ENCODE measurements around the gene MICU1. TPM values are rescaled to one million over a fixed set of nuclear protein-coding genes. Genes with fewer than 3 reads are reported as not detected.

Gene MICU1
- polyA plus RNA-seq, 1 experiment, result 61.7 TPM

DNA sequence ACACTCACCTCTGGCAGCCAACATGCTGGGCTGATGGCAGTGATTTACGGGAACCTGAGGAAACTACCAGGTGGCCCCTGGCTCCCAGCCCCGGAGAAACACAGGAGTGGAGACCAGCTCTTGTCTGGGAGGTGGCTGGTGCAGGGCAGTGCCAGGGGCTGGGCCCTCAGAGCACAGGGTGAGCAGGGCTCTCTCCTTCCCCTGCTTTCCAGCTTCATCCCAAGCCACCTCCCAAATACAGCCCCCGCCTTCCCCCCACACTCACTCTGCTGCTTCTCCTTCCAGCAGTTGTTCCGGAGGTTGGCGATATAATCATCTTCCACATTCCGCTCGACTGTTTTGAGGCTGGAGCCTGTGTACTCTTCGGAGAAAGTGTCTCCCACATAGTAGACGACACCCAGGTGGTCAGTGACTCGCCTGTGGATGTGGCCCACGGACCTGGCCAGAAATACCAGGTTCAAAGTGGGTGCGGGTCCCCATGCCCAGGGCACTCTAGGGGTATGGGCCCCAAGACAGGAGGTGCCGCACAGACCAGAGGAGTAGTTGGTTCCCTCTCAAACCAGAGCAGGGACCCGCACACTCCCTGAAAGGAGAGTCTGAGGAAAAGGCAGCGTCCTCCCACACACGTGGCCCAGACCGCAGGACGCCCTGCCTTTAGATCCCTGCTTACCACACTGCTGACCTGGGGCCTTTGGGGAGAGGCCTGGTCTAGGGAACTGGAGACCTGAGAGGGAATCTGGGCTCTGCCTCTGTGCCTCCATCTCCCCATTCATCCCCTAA lies 289.4 kb downstream of the MICU1 start:
- no peaks in the 10 kb centered on the region for H3K27me3 ChIP-seq (ENCODE audit: control insufficient read depth, insufficient read depth, low read length)
- ChIA-PET POLR2A (interaction anchor here (0.7 to 2.0 kb wide), 2 partner anchors 62 to 63 kb away, joined by 3 to 12 read pairs; partner anchors contain the start of gene DDIT4), CTCF (interaction anchor here (0.6 to 2.2 kb wide), 20 partner anchors 9 to 440 kb away, joined by 3 to 31 read pairs (median 4); partner anchors contain the start of genes ANAPC16, ASCC1 and DNAJB12)
- no peak overlapping the region for H3K4me3 ChIP-seq (ENCODE audit: low read depth, low read length)
- no peak for DNase-seq (ENCODE audit: low read depth, low spot score)
- TF ChIP-seq, protein P1, sequence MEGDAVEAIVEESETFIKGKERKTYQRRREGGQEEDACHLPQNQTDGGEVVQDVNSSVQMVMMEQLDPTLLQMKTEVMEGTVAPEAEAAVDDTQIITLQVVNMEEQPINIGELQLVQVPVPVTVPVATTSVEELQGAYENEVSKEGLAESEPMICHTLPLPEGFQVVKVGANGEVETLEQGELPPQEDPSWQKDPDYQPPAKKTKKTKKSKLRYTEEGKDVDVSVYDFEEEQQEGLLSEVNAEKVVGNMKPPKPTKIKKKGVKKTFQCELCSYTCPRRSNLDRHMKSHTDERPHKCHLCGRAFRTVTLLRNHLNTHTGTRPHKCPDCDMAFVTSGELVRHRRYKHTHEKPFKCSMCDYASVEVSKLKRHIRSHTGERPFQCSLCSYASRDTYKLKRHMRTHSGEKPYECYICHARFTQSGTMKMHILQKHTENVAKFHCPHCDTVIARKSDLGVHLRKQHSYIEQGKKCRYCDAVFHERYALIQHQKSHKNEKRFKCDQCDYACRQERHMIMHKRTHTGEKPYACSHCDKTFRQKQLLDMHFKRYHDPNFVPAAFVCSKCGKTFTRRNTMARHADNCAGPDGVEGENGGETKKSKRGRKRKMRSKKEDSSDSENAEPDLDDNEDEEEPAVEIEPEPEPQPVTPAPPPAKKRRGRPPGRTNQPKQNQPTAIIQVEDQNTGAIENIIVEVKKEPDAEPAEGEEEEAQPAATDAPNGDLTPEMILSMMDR (IDR thresholded peaks at IDR 0.05; ENCODE audit: low read depth, low read length), result no peak
- H3K9me3 ChIP-seq (ENCODE audit: control insufficient read depth, insufficient read depth, low read length), result no peaks in the 10 kb centered on the region; the same call in 1 of the 2 replicates
- no peak overlapping the region for H3K27ac ChIP-seq (ENCODE audit: low read depth, low read length)

DNA sequence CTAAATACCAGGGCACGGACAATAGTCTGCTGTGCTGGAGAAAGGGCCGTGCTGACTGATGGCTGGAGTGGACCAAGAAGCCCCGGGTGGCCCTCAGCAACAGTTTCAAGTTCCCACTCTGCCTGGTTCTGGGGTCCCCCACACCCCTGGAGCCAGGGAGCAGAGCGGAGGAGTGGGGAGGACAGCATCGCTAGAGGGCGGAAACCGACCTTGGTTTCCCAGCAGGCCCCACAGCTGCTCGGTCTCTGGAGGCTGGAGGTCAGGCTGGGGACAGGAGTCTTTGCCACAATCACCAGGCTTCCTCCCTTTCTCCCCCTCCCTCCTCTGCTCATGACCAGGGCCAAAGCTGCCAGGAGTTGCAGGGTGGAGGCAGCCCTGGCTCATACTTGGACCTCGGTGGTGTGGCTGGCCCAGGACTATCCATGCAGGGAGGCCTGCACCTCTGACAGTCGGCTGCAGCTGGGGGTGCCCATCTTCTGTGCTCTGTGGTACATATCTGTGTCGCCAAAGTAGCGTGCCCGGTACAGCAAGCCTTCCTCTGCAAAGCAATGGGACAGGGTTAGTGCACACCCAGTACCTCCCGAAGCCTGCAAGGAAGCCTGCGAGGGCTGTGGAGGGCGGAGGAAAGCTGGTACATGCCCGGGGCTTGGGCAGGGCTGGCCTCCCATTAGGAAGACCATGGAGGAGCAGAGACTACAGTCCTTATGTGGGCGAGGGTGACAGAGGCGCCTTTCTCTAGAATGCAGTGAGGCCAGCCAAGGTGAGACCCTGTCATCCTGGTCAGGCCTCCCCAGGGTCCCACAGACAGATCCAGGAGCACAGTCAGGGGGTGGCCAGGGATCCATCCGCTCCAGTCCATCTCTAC lies 290.3 kb downstream of the MICU1 start:
- ChIA-PET CTCF (interaction anchor here (1.0 to 1.3 kb wide), 3 partner anchors 120 to 287 kb away, joined by 3 to 6 read pairs (median 4); partner anchors contain the start of genes ANAPC16 and ASCC1), POLR2A (interaction anchor here (0.6 to 0.7 kb wide), 2 partner anchors 53 to 62 kb away, joined by 3 to 7 read pairs; no protein-coding TSS in a partner anchor)
- no peak overlapping the region for H3K4me3 ChIP-seq (ENCODE audit: low read depth, low read length)

DNA sequence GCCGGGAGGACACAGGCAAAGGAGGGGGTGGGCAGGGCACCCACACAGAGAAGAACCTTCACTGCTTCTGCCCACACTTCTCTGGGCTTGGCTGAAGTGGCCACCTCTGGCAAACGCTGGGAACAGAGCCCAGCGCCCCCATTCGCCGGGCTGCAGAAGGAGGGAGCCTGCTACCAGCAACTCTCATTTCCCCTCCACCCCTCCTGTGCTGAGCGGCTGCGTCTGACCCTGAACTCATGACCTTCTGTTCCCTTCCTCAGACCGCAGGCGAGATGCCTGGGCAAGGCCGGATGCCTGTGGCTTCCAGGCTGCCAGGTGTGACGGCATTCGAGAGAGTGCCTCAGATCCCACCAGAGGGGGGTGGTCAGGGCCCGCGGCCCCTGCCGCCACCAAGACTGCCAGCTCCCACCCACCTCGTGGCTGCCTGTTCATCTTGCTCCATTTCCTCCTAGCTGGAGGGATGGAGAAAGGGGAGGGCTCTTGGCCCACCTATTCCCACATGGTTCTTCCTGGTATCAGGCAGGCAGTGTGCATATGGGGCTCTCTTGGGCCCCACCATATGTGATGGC lies 291.0 kb downstream of the MICU1 start:
- Histone ChIP-seq H3K4me3 (ENCODE audit: low read depth, low read length) (no peak overlapping the region), H3K27ac (ENCODE audit: low read depth, low read length) (peak overlapping the region; percentile 52), H3K9me3 (ENCODE audit: control insufficient read depth, insufficient read depth, low read length) (no peaks in the 10 kb centered on the region; the same call in 1 of the 2 replicates), H3K27me3 (ENCODE audit: control insufficient read depth, insufficient read depth, low read length) (no peaks in the 10 kb centered on the region)
- TF ChIP-seq, protein P1 (IDR thresholded peaks at IDR 0.05; ENCODE audit: low read depth, low read length), result no peak
- CTCF ChIA-PET, result interaction anchor here (1.2 to 1.3 kb wide), 2 partner anchors 119 to 209 kb away, joined by 3 to 6 read pairs; partner anchors contain the start of genes ANAPC16 and ASCC1
- DNase-seq (ENCODE audit: low read depth, low spot score), result no peak
- POLR2A ChIA-PET, result interaction anchor here (0.6 to 1.1 kb wide), 2 partner anchors 14 to 53 kb away, joined by 3 to 7 read pairs; no protein-coding TSS in a partner anchor

More for the DNA sequence above, 290.3 kb downstream of the MICU1 start:
- TF ChIP-seq, protein P1 (IDR thresholded peaks at IDR 0.05; ENCODE audit: low read depth, low read length), result no peak
- DNase-seq (ENCODE audit: low read depth, low spot score), result no peak
- no peaks in the 10 kb centered on the region for H3K27me3 ChIP-seq (ENCODE audit: control insufficient read depth, insufficient read depth, low read length)
- H3K27ac ChIP-seq (ENCODE audit: low read depth, low read length), result peak overlapping the region; percentile 52
- H3K9me3 ChIP-seq (ENCODE audit: control insufficient read depth, insufficient read depth, low read length), result no peaks in the 10 kb centered on the region; the same call in 1 of the 2 replicates

DNA sequence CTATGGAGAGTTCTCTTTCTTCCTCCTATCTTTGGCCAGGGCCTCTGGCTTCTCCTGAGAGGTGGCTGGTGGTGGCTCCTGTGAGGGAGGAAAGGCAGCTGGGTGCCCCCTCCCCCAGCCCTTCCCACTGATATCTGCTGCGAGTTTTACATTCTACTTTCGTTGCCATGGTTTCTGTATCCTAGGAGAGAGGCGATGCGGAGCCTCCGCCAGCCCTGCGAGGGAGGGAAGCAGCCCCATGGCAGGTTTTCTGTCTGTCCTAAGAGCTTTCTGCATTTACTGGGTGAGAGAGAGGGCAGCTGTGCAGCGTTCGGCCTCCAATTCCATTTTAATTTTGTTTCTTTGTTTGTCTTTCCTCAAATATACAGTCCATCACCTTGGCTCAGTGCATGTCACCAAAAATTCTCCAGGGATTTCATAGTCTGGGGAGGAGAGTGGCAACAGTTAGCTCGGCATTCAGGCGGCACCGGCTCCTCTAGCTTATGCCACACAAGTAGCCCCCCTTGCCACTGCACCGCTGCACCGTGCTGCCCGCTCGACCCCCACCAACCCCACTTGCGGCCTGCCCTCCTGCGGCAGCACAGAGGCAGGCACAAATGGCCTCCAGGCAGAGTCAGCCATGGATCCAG lies 291.6 kb downstream of the MICU1 start:
- CTCF ChIA-PET, result interaction anchor here (0.7 to 1.5 kb wide), 2 partner anchors 60 to 208 kb away, joined by 3 to 4 read pairs; no protein-coding TSS in a partner anchor
- no peak for DNase-seq (ENCODE audit: low read depth, low spot score)
- no peaks in the 10 kb centered on the region; the same call in 1 of the 2 replicates for H3K9me3 ChIP-seq (ENCODE audit: control insufficient read depth, insufficient read depth, low read length)
- POLR2A ChIA-PET, result interaction anchor here (1.1 kb wide), 1 partner anchor 14 kb away, joined by 3 read pairs; no protein-coding TSS in a partner anchor
- H3K4me3 ChIP-seq (ENCODE audit: low read depth, low read length), result no peak overlapping the region
- no peaks in the 10 kb centered on the region for H3K27me3 ChIP-seq (ENCODE audit: control insufficient read depth, insufficient read depth, low read length)
- TF ChIP-seq, protein P1 (IDR thresholded peaks at IDR 0.05; ENCODE audit: low read depth, low read length), result no peak
- H3K27ac ChIP-seq (ENCODE audit: low read depth, low read length), result no peak overlapping the region
